GM12878 (cell line): ENCODE data around the gene KRT86.

Source experiments
- CBX3 ChIP-seq: fragments of 200-600 bp; sonication (generic); IDR thresholded peaks from 2 replicates; pipeline ENCODE4 v1.6.1; 2016; ENCODE audit warnings: low read depth, borderline replicate concordance
- DPF2 ChIP-seq: fragments of 450-650 bp; IDR thresholded peaks from 2 replicates; pipeline ENCODE4 v1.6.1; 2017; ENCODE audit warnings: mild to moderate bottlenecking
- MEF2B ChIP-seq: fragments of 450-650 bp; IDR thresholded peaks from 2 replicates; pipeline ENCODE4 v1.6.1; 2018; ENCODE audit warnings: mild to moderate bottlenecking, moderate library complexity; ENCODE audit not compliant: partially characterized antibody, poor library complexity, severe bottlenecking
- POLR2AphosphoS5 ChIP-seq: IDR thresholded peaks from 2 replicates; pipeline ENCODE4 v1.6.1; 2011; ENCODE audit warnings: mild to moderate bottlenecking, low read length, inconsistent platforms
- TAF1 ChIP-seq: IDR thresholded peaks from 2 replicates; pipeline ENCODE4 v1.6.1; 2011; ENCODE audit warnings: mild to moderate bottlenecking, low read depth, low read length, borderline replicate concordance
- ZNF384 ChIP-seq: IDR thresholded peaks from 2 replicates; pipeline ENCODE4 v1.6.1; 2012; ENCODE audit warnings: low read depth, mild to moderate bottlenecking, low read length, improper control_type of control experiment, borderline replicate concordance
- ZZZ3 ChIP-seq: IDR thresholded peaks from 2 replicates; pipeline ENCODE4 v1.6.1; 2011; ENCODE audit warnings: low read depth; ENCODE audit not compliant: control insufficient read depth, insufficient read length
- TF ChIP-seq, protein P1 (sequence below), 3 experiments: IDR thresholded peaks in 2 of 3; conservative IDR thresholded peaks in 1 of 3; 2 replicates each; pipeline ENCODE4 v1.5.1; 2011; ENCODE audit warnings: low read depth in 3 of 3, low read length in 3 of 3, mild to moderate bottlenecking in 3 of 3, control low read depth in 2 of 3, moderate library complexity in 2 of 3, inconsistent platforms in 1 of 3, mixed read lengths in 1 of 3; ENCODE audit not compliant: control insufficient read depth in 2 of 3, insufficient read depth in 1 of 3; ENCODE audit errors: extremely low read depth in 1 of 3
- TF ChIP-seq, protein P2 (sequence below): IDR thresholded peaks from 2 replicates; pipeline ENCODE4 v1.6.1; 2012; ENCODE audit warnings: mild to moderate bottlenecking, low read depth, low read length

DNA sequence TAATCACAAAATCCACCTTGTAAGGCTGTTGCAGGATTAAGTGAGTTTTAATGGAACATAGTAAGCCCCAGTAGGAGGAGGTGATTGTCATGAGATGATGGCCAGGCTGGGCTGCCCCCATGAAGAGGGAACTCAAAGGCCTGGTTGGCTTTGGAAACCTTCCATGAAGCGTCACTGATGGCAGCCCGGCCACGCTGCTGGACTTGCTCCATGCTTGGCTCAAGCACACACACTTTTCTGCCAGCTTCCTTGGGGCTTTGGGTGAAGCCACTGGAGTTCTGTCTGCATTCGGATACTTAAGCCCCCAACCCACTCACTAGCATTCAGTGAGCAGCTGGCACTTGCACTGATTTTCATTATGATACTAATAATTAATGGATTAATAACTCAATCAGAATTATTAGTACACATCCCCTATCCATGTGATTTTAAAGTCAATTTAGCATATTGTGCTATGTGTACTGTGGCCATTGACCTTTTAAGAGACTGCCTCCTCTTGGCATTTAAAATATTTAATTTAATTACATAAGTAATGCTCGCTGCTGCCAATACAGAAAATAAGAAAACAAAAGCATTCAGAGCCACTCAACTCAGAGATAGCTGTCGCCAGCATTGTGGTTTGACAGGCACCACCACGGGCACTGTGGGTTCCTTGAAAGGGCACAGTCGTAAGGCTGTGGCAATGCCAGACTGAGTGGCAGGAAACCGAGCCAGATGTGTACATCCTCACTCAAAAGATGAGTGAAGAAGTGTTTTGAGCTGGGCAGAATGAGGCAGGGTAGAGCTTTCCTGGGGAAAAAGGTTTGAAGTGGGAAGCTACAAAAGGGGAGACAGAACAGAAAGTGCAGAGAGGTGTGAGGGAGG lies 77.0 kb downstream of the KRT86 start:
- no peak for TF ChIP-seq POLR2AphosphoS5
- TF ChIP-seq, protein P1, sequence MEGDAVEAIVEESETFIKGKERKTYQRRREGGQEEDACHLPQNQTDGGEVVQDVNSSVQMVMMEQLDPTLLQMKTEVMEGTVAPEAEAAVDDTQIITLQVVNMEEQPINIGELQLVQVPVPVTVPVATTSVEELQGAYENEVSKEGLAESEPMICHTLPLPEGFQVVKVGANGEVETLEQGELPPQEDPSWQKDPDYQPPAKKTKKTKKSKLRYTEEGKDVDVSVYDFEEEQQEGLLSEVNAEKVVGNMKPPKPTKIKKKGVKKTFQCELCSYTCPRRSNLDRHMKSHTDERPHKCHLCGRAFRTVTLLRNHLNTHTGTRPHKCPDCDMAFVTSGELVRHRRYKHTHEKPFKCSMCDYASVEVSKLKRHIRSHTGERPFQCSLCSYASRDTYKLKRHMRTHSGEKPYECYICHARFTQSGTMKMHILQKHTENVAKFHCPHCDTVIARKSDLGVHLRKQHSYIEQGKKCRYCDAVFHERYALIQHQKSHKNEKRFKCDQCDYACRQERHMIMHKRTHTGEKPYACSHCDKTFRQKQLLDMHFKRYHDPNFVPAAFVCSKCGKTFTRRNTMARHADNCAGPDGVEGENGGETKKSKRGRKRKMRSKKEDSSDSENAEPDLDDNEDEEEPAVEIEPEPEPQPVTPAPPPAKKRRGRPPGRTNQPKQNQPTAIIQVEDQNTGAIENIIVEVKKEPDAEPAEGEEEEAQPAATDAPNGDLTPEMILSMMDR (IDR thresholded peaks at IDR 0.05 in 2 of 3, conservative IDR thresholded peaks at IDR 0.05 in 1 of 3; ENCODE audit: control insufficient read depth in 2 of 3, extremely low read depth in 1 of 3, insufficient read depth in 1 of 3, low read depth in 3 of 3, low read length in 3 of 3): no peak
- no peak for TF ChIP-seq ZNF384
- no peak for TF ChIP-seq ZZZ3
- TF ChIP-seq MEF2B: no peak
- no peak for TF ChIP-seq DPF2
- TF ChIP-seq, protein P2, sequence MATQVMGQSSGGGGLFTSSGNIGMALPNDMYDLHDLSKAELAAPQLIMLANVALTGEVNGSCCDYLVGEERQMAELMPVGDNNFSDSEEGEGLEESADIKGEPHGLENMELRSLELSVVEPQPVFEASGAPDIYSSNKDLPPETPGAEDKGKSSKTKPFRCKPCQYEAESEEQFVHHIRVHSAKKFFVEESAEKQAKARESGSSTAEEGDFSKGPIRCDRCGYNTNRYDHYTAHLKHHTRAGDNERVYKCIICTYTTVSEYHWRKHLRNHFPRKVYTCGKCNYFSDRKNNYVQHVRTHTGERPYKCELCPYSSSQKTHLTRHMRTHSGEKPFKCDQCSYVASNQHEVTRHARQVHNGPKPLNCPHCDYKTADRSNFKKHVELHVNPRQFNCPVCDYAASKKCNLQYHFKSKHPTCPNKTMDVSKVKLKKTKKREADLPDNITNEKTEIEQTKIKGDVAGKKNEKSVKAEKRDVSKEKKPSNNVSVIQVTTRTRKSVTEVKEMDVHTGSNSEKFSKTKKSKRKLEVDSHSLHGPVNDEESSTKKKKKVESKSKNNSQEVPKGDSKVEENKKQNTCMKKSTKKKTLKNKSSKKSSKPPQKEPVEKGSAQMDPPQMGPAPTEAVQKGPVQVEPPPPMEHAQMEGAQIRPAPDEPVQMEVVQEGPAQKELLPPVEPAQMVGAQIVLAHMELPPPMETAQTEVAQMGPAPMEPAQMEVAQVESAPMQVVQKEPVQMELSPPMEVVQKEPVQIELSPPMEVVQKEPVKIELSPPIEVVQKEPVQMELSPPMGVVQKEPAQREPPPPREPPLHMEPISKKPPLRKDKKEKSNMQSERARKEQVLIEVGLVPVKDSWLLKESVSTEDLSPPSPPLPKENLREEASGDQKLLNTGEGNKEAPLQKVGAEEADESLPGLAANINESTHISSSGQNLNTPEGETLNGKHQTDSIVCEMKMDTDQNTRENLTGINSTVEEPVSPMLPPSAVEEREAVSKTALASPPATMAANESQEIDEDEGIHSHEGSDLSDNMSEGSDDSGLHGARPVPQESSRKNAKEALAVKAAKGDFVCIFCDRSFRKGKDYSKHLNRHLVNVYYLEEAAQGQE: no peak
- TF ChIP-seq TAF1: no peak
- no peak for TF ChIP-seq CBX3
